Measurements from ENCODE around the gene EPS8.

GRCh38 chr12:15797818-15798217 lies 8.6 kb upstream of the EPS8 start:
- TF ChIP-seq CTCF (IDR thresholded peaks at IDR 0.05) (no peak), POLR2A (IDR thresholded peaks at IDR 0.05) (no peak)

Data from lower leg skin (tissue), 3 donors.